AG09309 (cell line): ENCODE measurements around the gene ZCCHC7.
A peak's percentile ranks its signal among the peaks of the same experiment; 100 is the strongest.
"Not testable (repeated sequence)": the region's sequence is repeated elsewhere in the genome, so short reads cannot be mapped to it uniquely, and the experiment has no call there.

Source experiments
- DNase-seq: peaks from one replicate; pipeline ENCODE4 v3.0.0-alpha.2; 2010; ENCODE audit warnings: low read depth
- H3K4me3 ChIP-seq: 2 replicates; pipeline ENCODE4 v1.5.1; 2011; ENCODE audit warnings: mild to moderate bottlenecking, low read depth, low read length, moderate library complexity; ENCODE audit not compliant: control insufficient read depth
- TF ChIP-seq, protein P1 (sequence below): IDR thresholded peaks from 2 replicates; pipeline ENCODE4 v1.5.1; 2011; ENCODE audit warnings: mild to moderate bottlenecking, low read depth, low read length, inconsistent platforms; ENCODE audit not compliant: insufficient read depth, control insufficient read depth; ENCODE audit errors: missing control alignments

Gene ZCCHC7

DNA sequence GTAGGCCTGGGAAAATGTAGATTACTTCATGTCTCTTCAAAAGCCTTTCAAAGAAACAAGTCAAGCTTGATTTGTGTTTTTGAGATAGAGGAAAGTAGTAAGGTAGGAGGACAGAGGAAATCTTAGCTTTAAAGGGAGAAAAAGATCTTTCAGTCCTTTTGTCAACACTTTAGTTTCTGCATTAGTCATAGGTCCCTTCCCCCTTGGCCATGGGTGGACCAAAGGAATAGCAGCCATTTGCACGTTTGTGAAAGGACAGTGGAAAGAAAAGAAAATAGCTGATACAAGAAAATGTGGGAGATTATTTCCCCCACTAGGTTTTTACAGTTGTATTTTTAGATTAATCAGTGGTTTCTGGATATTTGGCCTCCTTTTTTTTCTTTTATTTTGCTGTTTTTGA, 180.2 kb downstream of the ZCCHC7 start:
- no peak overlapping the region for H3K4me3 ChIP-seq
- DNase-seq: no peak
- TF ChIP-seq, protein P1, sequence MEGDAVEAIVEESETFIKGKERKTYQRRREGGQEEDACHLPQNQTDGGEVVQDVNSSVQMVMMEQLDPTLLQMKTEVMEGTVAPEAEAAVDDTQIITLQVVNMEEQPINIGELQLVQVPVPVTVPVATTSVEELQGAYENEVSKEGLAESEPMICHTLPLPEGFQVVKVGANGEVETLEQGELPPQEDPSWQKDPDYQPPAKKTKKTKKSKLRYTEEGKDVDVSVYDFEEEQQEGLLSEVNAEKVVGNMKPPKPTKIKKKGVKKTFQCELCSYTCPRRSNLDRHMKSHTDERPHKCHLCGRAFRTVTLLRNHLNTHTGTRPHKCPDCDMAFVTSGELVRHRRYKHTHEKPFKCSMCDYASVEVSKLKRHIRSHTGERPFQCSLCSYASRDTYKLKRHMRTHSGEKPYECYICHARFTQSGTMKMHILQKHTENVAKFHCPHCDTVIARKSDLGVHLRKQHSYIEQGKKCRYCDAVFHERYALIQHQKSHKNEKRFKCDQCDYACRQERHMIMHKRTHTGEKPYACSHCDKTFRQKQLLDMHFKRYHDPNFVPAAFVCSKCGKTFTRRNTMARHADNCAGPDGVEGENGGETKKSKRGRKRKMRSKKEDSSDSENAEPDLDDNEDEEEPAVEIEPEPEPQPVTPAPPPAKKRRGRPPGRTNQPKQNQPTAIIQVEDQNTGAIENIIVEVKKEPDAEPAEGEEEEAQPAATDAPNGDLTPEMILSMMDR: no peak

- DNase-seq: no peak
- no peak overlapping the region for H3K4me3 ChIP-seq
- TF ChIP-seq, protein P1: no peak
Measured at GRCh38 chr9:37301042-37301853, 180.9 kb downstream of the ZCCHC7 start.

DNA sequence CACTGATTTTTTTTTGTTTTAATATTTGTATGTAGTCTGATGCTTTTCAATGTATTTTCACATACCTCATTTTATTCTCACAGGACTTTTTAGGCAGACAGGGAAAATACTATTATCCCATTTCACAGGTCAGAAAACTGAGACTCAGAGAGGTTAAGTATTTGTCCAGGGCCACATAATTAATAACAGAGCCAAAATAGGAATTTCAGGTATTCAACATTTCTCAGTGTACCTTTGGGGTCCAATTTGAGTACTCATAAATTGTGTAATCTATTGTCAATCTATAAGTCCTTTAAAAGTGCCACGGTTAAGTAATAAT, 181.4 kb downstream of the ZCCHC7 start:
- TF ChIP-seq, protein P1: no peak
- DNase-seq: no peak
- no peak overlapping the region for H3K4me3 ChIP-seq

GRCh38 chr9:37302277-37302676, 181.9 kb downstream of the ZCCHC7 start:
- no peak for DNase-seq
- TF ChIP-seq, protein P1: no peak
- no peak overlapping the region for H3K4me3 ChIP-seq

- DNase-seq, H3K4me3 ChIP-seq: not testable (repeated sequence)
Measured at GRCh38 chr9:37303272-37303671, 182.9 kb downstream of the ZCCHC7 start.

GRCh38 chr9:37309136-37309535, 188.8 kb downstream of the ZCCHC7 start:
- TF ChIP-seq, protein P1: peak; percentile 35
- H3K4me3 ChIP-seq: no peak overlapping the region
- DNase-seq: no peak

DNA sequence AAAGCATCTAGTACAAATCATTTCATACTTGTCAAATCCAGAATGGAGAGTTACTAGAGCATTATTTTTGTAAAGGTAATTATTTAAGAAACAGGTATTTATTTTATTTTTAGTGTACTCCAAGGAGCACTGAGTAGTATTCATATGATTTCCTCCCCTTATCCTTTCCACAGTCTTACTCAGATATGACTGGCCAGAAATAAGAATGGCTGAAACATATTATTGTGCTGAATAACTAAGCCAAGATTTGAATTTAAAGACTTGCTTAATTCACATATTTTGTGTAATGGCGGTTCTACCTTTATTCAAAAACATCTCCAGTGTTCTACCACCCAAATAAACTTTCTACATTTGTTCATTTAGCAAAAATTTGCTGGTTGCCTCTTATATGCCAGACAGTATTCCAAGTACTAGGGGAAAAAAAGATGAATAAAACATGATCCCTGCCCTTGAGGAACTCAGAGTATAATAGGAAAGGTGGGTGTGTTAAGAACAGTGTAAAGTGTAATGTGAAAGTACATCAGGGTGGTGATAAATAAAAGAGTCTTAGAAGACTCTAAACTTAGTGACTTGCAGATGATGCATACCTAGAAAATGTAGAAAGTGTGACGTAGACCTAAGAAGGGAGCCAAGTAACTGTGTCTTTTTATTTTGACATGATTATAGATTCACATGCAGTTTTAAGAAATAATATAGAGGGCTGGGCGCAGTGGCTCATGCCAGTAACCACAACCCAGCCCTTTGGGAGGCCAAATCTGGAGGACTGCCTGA, 191.7 kb downstream of the ZCCHC7 start:
- no peak overlapping the region for H3K4me3 ChIP-seq
- no peak for DNase-seq
- TF ChIP-seq, protein P1: no peak
